NCI-H2107 (cell line): ENCODE measurements around the gene DLX6.
"Not testable (repeated sequence)": the region's sequence is repeated elsewhere in the genome, so short reads cannot be mapped to it uniquely, and the experiment has no call there.

Experiments
- DNase-seq: peaks from one replicate; lab custom pipeline; 2025; lab: John Stamatoyannopoulos, UW

DLX6 gene

DNA sequence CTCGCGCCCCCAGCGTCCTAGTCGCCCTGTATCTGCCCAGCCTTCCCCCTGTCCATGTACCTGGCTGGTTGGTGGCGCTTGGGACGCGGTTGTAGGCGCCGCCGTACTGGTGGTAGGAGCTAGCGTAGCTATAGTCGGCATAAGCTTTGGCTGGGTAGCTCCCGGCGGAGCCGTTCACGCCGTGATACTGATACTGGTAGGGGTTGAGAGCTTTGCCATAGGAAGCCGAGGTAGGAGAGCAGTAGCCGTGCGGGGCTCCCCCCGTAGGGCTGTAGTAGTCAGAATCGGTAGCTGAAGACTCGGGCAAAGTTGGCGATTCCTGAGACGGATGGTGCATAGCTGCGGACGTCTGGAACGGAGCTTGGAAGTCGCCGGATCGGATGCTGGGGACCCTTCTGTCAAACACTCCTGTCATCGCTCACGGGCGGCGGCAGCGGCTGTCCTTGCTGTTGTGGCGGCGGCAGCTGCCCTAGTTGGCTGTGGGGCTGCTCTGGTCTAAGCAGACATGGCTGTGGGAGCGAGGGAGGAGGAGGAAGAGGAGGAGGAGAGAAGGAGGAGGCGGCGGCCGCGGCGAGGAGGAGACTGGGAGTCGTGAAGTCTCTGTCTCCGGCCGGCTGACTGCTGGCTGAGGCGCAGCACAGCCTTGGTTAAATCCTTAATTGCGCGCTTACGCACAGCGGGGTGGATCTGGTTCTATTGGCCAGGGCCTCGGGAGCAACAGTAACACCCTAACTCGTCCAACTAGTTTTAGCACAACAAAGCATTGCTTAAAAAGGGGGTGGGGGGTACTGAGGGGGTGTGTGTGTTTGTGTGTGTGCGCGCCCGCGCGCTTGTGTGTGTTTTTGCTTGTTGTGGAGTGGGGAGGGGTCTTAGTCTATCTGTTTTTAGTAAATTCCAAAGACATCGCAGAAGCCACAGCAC, 19.1 kb downstream of the DLX6 start, which contains the start of gene DLX5:
TSS of gene DLX5 (minus strand) at position 623 of the 921 bp plus-strand sequence. CDS start at position 415, 208 bp downstream.
- peak; percentile 52 for DNase-seq

DNA sequence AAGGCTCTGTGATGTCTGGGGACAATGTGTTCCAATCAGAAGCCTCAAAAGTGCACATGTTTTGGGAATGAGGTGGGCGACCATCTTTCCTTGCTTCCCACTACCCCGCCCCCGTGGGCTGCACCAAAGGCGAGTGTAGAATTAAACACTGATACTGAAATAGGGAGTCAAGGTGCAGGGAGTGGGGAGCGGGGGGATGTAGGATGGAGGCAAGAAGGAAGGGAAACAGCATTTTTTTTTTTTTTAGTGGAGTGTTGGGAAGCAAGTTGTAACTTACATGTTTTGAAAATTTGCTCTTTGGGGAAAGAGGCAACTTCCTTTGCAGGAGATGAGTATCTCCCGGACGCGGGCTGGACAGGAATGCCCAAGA, 19.8 kb downstream of the DLX6 start:
- no peak for DNase-seq

DNA sequence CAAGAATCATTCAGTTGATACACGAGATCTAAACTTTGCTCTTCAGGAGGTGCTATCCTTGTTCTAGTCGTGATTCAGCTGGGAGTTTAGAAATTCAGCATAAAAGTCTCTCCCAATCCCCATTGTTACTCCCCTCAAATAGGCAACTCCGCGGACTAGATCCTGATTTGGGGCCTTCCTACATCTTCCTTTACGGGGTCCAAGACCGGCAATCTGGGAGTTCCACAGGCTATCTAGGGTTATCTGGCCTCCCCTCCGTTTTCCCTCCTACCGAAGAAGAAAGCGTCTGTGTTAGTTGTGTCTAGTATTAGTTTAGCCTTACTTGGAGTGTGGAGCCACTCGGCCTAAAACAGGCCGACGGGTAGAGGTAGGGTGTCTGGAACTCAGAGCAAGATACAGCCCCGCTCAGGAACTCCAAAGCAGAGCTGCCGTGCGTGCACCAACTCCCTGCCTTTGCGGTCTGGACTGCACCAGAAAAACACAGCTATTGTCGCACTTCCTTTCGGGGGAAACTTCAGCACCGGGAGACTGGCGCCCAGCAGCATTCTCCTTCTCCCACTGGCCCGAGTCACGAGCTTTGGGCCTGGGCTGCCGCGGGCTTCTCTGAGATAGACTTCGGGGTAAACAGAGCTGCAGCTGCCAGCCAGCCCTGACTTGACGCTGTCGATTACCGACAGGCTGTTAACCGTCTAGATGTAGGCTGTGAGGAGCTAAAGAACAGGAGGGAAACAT, 20.8 kb downstream of the DLX6 start:
- no peak for DNase-seq

DNA sequence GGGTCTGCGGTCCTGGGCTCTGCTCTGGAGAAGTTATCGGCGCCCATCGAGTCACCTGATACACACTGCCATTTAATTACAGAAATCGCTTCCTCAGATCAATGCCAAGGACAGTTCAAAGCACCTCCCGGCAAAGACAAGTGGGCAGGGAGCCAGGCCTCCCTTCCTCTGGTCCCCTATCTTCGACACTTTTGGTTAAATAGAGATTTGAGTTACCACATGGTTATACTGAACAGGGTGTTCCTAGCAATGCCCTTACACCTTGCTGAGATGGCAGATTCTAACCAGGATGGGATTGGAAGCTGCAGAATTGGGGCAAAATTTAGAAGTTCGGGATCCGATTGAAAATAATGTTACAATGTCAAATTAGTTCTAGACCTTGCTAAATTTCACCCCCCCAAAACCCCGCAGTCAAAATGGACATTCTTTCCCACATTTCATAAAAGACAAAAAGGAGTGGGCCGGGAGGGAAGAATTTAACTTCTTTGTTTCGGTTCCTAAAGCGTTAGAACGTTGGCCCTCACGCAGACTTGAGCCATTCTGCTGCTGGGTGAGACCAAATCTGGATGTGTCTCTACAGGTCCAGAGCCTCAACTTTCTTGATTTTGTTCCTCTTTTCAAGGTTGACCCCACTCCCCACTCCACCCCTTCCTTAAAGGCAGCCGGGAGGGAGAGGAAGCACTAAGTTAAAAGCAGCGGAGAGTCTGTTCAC, 21.5 kb downstream of the DLX6 start:
- no peak for DNase-seq

DNA sequence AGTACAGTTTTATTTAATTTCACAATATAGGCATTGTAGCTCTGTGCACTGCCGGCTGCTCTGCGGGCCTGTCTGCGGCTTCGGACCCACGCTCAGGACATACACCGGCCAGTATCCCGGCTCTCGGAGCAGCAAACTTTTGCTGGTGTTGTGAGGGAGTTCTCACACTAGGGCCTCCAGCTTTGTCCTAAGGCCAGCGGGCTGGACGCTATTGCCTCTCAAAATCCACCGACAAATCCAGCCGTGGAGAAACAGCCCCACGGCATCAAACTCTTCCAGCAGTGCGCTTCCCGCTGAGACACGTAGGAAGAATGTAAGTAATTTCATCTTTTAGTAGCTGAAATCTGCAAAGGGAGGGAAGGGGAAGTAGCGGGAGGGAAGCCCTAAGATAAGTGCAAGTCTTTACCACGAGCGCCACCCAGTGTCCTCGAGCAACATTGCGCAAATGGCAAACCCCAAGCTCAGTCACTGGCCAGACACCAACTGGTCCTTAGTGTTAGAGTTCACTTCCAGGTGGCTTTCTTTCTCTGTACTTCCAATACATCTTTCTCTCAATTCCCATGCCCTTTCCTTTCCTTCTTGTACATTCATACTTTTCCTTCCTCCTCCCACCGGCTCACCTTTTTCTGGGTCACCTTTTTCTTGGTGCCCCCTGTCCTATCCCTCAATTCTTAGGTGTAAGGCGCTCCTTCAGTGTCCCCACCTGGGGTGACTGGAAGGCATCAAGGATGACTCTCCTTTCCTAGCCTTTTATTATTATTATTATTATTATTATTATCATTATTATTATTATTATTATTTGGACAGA, 22.3 kb downstream of the DLX6 start:
- DNase-seq: peak; percentile 74

DNA sequence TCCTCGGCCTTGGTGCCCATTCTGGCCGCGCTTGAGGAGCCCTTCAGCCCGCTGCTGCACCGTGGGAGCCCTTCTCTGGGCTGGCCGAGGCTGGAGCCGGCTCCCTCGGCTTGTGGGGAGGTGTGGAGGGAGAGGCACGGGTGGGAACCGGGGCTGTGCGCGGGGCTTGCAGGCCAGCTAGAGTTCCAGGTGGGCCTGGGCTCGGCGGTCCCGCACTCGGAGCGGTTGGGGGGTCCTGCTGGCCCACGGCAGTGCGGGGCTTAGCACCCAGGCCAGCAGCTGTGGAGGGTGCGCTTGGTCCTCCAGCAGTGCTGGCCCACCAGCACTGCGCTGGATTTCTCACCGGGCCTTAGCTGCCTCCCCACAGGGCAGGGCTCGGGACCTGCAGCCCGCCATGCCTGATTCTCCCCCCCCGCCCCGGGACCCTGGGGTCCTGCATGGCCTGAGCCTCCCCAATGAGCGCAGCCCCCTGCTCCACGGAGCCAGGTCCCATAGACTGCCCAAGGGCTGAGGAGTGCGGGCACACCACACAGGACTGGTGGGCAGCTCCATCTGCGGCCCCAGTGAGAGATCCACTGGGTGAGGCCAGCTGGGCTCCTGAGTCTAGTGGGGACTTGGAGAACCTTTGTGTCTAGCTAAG, 29.0 kb downstream of the DLX6 start:
- not testable (repeated sequence) for DNase-seq

DNA sequence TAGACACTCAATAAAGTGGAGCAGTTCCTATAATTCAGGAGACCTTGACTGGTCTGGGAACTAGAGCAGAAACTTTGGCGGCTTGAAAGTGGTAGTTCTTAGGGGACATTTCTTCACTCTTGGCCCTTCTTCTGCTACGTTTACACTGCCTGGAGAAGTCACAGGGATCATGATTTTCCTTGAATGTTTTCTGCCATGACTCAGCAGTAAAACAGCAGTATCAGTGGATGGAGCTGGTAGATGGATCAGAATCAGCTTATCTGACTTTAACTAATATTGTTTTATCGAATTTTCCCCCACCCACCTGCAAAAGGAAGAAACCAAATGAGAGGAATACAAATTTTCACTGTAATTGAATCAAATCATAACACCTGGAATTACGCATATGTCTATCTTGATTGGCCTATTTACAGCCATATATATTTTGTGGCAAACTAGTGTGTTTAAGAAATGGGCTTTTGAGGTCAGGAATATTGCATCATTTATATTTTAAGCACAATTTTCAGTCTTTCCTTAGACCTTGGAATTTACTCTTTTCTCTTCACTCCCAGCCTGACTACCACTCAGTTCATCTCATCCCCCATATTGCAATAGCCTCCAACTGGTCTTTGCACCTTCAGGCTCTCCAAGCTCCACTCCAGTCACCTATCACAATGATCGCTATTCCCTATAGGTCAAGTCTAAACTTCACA, 34.2 kb downstream of the DLX6 start:
- DNase-seq: no peak

DNA sequence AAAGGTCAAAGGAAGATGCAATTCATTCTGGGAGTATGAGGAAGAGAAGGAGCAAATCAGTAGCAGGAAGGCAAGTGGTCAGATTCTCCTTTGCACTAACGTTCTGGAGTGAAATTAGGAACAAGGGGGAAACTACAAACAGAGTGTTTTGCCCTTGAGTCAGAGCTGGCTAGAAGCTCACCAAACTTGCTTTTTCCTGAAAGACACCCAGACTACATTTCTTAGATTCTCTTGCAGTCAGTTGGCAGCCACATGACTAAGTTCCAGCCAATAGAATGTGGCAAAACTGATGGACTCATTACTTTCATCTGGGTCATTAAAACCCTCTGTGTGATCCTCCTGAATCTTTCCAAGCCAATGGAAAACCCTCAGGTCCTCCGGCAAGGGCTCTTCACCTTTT, 37.9 kb downstream of the DLX6 start:
- no peak for DNase-seq
